Measurements from ENCODE around the gene EMC1. TPM values are rescaled to one million over a fixed set of nuclear protein-coding genes. Genes with fewer than 3 reads are reported as not detected.

EMC1 gene
- total RNA-seq, 4 donors from 2014 or later, result 32.8 to 54.1 (median 43.0) TPM

DNA sequence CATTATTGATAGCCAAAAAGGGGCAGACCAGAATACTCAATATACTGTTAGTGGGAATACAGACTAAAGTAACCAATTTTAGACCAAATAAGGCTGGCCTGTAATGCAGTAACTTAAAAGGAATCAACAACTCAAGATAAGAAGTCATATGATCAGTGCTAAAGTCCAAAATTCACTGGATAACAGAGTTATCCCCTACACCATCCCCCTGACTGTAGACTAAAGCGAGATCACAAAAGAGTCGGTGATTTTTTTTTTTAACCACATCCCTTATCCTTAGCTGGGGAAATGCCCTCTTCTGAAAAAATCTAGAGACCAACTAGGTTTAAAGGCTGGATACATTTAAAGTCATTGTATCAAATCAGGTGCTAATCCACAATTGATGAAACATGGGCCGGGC, 48.9 kb downstream of the EMC1 start:
- TF ChIP-seq POLR2A (IDR thresholded peaks at IDR 0.05), result no peak
- TF ChIP-seq, protein P1, sequence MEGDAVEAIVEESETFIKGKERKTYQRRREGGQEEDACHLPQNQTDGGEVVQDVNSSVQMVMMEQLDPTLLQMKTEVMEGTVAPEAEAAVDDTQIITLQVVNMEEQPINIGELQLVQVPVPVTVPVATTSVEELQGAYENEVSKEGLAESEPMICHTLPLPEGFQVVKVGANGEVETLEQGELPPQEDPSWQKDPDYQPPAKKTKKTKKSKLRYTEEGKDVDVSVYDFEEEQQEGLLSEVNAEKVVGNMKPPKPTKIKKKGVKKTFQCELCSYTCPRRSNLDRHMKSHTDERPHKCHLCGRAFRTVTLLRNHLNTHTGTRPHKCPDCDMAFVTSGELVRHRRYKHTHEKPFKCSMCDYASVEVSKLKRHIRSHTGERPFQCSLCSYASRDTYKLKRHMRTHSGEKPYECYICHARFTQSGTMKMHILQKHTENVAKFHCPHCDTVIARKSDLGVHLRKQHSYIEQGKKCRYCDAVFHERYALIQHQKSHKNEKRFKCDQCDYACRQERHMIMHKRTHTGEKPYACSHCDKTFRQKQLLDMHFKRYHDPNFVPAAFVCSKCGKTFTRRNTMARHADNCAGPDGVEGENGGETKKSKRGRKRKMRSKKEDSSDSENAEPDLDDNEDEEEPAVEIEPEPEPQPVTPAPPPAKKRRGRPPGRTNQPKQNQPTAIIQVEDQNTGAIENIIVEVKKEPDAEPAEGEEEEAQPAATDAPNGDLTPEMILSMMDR (IDR thresholded peaks at IDR 0.05), result no peak
- Histone ChIP-seq H3K4me3 (replicated peaks in 1 of 3) (no peak overlapping the region), H3K27ac (no peak overlapping the region), H3K9me3 (no peaks in the 10 kb centered on the region), H3K36me3 (peaks cover 24 to 28% of the 10 kb centered on the region in 2 donors), H3K27me3 (no peaks in the 10 kb centered on the region), H3K4me1 (peaks cover 0 to 17% of the 10 kb centered on the region in 2 donors)
- WGBS, 2 donors, result 78 to 94% methylated on average over 3 of the region's 3 CpGs
- DNase-seq, result no peak
- intact Hi-C loops (cut with DNase I), result no loop called here

- H3K9me3 ChIP-seq, result no peaks in the 10 kb centered on the region
- TF ChIP-seq, protein P1 (IDR thresholded peaks at IDR 0.05), result no peak
- no peak for TF ChIP-seq POLR2A (IDR thresholded peaks at IDR 0.05)
- H3K36me3 ChIP-seq, result peaks cover 44 to 46% of the 10 kb centered on the region in 2 donors
- H3K4me1 ChIP-seq, result peaks cover 0 to 17% of the 10 kb centered on the region in 2 donors
- no peak for DNase-seq
- intact Hi-C loops (cut with DNase I), result no loop called here
- H3K27ac ChIP-seq, result no peak overlapping the region
- WGBS, 2 donors, result 91 to 93% methylated on average over 4 of the region's 4 CpGs
- H3K27me3 ChIP-seq, result no peaks in the 10 kb centered on the region
- no peak overlapping the region for H3K4me3 ChIP-seq (replicated peaks in 1 of 3)
Observed at GRCh38 chr1:19199969-19200604, 51.2 kb downstream of the EMC1 start.

GRCh38 chr1:19199329-19199968, 51.9 kb downstream of the EMC1 start:
- H3K4me3 ChIP-seq (replicated peaks in 1 of 3), result no peak overlapping the region
- DNase-seq, result no peak
- 95 to 98% methylated on average over 4 of the region's 4 CpGs for WGBS, 2 donors
- TF ChIP-seq POLR2A (IDR thresholded peaks at IDR 0.05), result no peak
- TF ChIP-seq, protein P1 (IDR thresholded peaks at IDR 0.05), result no peak
- no peaks in the 10 kb centered on the region for H3K9me3 ChIP-seq
- H3K27me3 ChIP-seq, result no peaks in the 10 kb centered on the region
- intact Hi-C loops (cut with DNase I), result no loop called here
- peaks cover 46 to 50% of the 10 kb centered on the region in 2 donors for H3K36me3 ChIP-seq
- H3K27ac ChIP-seq, result no peak overlapping the region
- H3K4me1 ChIP-seq, result peaks cover 0 to 17% of the 10 kb centered on the region in 2 donors

DNA sequence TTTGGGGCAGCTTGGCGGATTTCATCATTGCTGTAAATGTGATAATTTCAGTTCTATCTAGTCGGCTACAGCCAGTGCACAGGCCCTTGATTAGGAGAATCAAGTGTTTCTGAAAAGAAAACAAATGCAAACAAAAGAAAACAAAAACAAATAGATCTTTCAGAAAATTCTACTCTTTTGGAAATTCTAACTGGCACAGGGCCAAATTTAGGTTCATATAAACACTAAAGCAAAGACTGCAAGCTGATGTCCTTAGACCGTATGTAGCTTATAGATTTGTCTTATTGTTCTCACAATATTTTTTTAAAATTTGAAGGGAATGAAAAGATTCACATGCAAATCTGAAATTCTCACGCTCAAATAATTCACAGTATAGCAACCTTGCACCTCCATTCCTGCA, 52.5 kb downstream of the EMC1 start:
- WGBS, 2 donors, result 90 to 96% methylated on average over 4 of the region's 4 CpGs
- Histone ChIP-seq H3K27ac (no peak overlapping the region), H3K4me3 (replicated peaks in 1 of 3) (no peak overlapping the region), H3K4me1 (peaks cover 0 to 12% of the 10 kb centered on the region in 2 donors), H3K36me3 (peaks cover 46 to 54% of the 10 kb centered on the region in 2 donors), H3K27me3 (no peaks in the 10 kb centered on the region), H3K9me3 (no peaks in the 10 kb centered on the region)
- TF ChIP-seq, protein P1 (IDR thresholded peaks at IDR 0.05), result no peak
- no peak for TF ChIP-seq POLR2A (IDR thresholded peaks at IDR 0.05)
- no peak for DNase-seq
- intact Hi-C loops (cut with DNase I), result no loop called here

DNA sequence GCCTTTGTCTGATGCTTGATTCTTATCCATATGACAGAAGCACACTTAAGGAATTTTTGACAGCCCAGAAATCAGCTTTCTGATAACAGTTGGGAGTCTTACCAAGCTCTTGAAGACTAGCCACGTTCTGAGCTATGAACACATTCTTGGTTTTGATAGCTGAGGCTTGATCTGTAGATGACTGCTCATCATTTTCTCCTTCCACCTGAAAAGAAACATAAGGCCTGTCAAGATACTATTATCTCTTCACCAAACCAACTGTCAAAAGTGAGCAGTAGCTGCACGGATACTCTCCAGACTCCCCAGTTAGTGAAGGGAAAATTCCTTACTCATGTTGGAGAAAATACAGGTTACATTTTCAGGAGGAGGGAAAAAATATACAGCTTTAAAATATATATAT, 53.5 kb downstream of the EMC1 start:
- Histone ChIP-seq H3K27me3 (no peaks in the 10 kb centered on the region), H3K9me3 (no peaks in the 10 kb centered on the region), H3K4me3 (replicated peaks in 1 of 3) (no peak overlapping the region), H3K36me3 (peaks cover 55 to 64% of the 10 kb centered on the region in 2 donors), H3K4me1 (peaks cover 0 to 2% of the 10 kb centered on the region in 2 donors), H3K27ac (no peak overlapping the region)
- no peak for TF ChIP-seq POLR2A (IDR thresholded peaks at IDR 0.05)
- TF ChIP-seq, protein P1 (IDR thresholded peaks at IDR 0.05), result no peak
- WGBS, 2 donors, result 80 to 87% methylated on average over 2 of the region's 2 CpGs
- no peak for DNase-seq
- intact Hi-C loops (cut with DNase I), result no loop called here

All from thyroid gland (tissue), 4 donors.